NCI-H1092 (cell line): ENCODE measurements around the gene GTF2H3.

ENCODE experiments used
- DNase-seq: peaks from one replicate; lab custom pipeline; 2025; lab: John Stamatoyannopoulos, UW

GTF2H3 gene

DNA sequence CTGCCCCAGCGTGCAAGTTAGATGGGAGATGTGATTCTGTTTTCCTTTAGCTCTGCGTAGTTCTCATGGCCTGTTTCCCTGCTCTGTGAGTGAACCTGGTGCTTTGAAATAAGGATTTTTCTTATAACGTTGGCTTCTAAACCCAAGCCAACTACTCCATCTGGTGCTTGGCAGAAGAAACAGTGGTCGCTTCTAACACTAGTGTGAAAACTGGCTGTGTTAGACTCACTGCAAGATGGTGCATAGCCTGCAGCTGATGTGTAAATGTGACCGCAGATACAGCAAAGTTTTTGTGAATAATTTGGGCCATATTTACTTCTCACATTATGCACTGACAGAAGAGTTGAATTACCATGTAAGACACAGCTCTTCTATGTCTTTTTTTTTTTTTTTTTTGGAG, 12.2 kb downstream of the GTF2H3 start:
- DNase-seq = no peak

DNA sequence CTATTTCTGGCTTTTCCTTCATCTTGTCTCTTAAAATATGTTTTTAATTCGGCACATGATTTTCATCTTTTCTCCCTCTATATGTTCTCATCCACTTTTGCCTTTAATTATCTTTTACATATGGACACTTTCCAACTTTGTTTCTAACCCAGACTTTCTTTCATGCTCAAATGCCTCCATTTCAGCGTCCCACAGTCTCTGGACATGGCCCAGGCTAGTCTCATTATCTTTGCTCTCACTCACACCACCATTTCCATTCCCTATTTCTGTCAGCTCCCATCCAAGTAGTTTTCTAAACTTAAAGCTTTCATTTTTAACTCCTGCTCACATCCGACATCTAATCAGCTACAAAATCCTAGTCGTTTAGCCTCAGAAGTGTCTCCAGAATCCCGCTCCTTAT, 14.8 kb downstream of the GTF2H3 start:
- no peak for DNase-seq

DNA sequence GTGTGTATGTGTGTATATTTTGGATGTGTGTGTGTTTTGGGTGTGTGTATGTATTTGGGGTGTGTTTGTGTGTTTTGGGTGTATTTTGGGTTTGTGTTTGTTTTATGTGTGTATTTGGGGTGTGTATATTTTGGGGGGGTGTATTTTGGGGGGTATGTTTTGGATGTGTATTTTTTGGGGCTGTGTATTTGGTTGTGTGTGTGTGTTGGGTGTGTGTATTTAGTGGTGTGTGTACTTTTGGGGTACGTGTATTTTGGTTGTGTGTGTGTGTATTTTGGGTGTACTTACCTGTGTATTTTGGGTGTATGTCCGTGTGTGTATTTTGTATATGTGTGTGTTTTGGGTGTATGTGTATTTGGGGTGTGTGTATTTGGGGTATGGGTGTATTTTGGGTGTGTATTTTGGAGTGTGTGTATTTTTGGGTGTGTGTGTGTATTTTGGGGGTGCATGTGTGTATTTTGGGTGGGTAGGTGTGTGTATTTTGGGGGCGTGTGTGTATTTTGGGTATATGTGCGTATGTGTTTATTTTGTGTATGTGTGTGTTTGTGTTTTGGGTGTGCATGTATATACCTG, 20.6 kb downstream of the GTF2H3 start:
- no peak for DNase-seq

DNA sequence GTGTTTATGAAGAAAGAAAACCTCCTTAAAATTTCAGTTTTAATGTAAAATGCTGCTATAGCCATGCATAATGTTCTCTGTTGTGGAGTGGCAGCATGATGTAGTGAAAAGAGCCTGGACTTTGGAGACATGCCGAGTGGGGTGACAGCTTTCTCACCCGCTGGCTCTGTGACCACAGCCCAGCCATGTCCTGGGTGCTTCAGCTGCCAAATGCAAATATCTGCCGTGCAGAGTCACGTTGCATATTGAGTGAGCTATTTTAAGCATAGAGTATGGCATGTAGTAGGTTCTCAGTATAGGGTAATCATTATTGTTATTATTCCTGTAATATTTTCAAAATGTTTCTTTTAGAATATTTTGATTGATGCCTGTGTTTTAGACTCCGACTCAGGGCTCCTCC, 21.8 kb downstream of the GTF2H3 start:
- DNase-seq = no peak

DNA sequence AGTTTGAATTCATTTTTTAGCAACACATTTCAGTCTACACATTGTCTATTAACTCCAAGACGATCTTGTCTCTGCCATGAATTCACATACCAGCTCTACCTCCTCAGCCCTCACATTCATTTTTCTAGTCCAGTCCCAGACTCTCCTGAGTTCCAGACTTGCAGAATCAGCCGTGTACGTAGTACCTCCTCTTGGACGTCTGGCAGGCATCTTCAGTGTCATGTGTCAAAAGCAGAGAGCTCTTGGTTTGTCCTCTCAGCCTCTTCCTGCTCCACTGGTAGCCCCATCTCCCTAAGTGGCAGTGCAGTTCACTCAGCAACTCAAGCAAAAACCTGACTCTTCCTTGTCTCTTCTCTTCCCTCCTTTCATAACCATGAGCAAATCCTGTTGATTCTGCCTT, 22.8 kb downstream of the GTF2H3 start:
- no peak for DNase-seq

DNA sequence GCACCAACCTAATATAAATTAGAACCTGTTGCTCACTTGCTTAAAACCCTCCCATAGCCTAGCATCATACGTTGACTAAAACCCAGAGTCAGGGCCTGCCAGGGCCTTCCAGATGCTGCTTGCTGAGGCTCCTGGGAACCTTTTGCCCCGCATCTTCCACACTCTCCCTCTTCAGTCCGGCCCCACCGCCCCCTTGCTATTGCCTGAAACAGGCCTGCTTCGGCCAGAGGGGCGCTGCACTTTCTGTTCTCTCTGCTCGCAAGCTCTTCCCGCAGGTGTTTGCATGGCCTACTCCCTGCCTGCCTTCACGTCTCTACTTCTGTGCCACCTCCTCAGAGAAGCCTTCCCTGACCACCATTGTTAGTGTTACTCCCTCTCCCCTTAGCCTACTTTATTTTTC, 23.6 kb downstream of the GTF2H3 start:
- no peak for DNase-seq

DNA sequence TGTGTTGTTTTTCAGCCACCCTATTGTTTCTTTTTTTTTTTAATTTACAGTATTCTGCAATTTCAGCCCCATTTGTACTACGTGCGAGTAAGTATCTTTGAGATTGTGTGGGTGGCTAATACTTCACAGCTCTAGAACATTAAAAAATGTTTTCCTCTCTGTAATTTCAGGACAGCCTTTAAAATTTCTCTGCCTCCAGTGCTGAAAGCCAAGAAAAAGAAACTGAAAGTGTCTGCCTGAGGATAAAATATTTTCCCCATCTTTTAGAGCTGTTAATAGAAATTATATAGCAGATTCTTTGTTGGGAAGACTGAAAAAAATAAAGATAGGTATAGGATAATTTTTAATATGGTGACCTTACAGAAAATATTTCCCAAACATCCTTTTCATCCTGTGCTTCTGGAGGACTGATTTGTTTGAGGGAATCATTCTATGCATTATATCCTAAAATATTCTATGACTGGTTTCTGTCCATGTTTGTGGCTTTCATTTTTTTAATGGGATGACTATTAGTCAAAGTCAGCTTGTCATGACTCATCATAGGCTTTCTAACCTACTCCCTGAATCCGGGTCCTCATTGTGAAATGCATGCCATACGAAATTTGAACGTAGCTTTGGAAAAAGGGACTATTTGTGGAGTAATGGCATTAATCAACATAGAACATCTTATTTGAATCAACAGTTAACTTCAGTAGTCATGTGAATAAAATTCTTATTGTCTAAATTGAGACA, 26.5 kb downstream of the GTF2H3 start:
- DNase-seq = no peak

DNA sequence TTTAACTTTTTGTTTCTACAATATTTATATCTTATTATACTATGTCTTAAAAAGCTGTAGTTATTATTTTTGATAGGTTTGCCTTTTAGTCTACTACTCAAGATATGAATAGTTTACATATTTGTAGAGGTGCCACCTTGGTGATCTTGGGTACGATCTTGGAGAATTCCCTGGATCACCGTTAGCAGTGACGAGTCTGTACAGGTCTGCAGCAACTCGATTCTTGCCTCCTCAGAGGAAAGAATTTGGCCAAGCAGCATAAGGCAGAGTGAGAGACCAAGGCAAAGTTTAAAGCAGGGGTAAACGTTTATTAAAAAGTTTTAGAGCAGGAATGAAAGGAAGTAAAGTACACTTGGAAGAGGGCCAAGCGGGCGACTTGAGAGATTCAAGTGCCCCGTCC, 34.1 kb downstream of the GTF2H3 start:
- DNase-seq = no peak

DNA sequence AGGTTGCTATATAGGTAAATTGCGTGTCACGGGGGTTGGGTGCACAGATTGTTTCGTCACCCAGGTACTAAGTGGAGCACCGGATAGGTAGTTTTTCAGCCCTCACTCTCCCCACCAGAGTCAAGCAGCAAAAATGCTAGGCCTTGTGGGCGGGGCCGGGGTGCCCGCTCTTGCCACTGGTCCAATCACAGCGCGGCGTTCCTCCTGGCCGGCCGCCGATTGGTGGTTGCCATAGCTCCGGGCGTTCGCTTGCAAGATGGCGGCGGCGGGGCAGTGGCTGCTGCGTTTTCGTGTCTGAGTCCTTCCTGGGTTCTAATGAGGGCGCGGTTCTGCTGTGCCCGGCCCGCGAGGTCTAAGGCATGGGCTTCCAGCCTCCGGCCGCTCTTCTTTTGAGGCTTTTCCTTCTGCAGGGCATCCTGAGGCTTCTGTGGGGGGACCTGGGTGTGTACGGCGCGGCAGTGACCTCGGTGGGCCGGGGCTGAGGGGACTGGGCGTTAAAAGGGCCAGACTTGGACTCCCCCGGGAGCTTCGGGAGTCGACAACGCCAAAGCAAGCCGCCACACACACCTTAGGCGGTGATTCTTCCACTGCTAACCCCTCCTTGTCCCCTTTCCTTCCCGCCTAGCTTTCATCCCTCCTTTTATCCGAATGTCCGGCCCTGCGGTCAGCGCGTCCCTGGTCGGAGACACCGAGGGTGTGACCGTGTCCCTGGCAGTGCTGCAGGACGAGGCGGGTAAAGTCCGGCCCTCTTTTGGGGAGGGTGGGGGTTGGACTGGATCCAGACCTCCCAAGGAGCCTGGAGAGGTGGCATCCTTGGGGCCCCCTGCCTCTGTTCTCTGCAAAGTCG, 37.5 kb downstream of the GTF2H3 start, which contains the start of gene TCTN2:
Gene TCTN2, plus strand, starts transcription at position 232 of the 847 bp plus-strand sequence. Its CDS starts 128 bp downstream, at position 360.
- DNase-seq = peak; percentile 70

DNA sequence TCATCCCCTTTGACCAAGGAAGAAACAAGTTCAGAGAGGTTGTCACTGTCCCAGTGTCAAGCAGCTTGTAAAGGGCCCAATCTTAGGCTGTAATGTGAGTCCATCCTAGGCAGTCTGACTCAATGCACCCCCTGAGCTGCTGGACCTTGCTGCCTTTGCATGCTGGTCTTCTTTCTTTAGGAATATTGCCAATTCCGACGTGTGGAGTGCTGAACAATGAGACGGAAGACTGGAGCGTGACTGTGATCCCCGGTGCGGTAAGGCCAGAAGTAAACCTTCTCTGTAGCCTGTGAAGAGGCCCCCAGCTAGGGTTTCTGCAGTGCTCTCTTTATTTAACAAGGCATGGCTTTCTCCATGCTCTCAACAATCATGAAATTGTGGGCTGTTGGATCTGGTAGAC, 38.2 kb downstream of the GTF2H3 start:
- DNase-seq = no peak

DNA sequence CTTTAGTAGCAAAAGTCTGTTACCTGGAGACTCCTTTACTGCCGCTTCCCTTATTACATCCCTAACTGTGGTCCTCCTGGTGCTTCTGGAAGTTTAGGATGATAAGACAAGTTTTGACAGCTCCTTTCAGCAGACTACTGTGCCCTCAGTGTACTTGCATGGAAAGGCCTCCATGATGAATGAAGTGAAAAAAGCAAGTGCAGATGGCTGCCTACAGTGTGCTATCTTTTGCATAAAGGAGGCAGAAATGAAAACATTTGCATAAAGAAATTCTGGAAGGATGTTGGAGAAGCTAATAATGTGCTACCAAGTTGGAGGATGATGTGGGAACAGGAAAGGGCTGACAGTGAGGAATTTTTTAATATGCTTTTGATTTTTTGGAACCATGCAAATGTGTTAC, 41.8 kb downstream of the GTF2H3 start:
- DNase-seq = no peak

DNA sequence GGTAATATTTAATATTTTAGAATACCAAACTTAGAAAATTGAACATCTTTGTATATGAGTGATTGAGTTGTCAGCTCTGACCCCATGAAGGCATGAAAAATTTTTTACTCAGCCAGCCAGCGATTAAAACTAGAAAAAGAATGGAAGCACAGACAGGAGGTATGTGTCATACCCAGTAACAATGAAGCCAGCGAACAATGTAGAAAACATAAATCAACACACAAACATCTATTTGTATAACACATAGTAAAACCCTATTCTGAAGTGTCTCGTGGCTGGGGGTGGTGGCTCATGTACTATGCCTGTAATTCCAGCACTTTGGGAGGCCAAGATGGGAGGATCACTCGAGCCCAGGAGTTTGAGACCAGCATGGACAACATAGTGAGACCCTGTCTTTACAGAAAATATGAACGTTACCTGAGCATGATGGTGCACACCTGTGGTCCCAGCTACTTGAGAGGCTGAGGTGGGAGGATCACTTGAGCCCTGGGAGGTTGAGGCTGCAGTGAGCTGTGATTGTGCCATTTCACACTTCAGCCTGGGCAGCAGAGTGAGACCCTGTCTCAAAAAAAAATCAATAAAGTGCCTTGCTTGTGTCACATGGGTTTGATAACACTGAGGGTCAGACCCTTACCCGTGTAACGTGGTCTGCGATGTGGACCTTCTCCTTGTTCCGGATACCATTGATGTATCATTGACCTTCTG, 43.1 kb downstream of the GTF2H3 start:
- DNase-seq = no peak

DNA sequence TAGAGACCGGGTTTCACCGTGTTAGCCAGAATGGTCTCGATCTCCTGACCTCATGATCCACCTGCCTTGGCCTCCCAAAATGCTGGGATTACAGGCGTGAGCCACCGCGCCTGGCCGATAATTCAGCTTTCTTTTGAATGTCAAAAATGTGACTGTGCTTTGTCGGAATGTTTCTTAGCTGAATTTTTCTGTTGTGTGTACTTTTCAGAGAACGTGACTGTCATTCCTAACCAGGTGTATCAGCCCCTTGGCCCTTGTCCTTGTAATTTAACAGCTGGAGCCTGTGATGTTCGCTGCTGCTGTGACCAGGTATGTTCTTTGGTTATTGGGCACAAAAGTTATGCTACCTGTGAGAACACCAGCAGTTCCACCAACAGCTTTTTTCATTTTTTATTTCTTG, 45.4 kb downstream of the GTF2H3 start:
- no peak for DNase-seq

DNA sequence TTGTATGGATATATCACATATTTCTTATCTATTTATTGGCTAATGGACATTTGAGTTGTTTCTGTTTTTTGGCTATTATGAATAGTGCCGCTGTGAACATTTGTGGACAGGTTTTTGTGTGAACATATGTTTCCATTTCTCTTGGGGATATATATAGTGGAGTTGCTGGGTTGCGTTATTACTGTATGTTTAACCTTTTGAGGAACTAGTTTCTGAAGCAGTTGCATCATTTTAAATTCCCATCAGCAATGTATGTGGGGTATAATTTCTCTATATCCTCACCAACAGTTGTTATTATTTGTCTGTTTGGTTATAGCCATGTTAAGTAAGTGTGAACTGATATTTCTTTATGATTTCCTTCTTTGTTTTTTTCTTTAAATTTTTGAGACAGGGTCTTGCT, 48.0 kb downstream of the GTF2H3 start:
- DNase-seq = no peak

DNA sequence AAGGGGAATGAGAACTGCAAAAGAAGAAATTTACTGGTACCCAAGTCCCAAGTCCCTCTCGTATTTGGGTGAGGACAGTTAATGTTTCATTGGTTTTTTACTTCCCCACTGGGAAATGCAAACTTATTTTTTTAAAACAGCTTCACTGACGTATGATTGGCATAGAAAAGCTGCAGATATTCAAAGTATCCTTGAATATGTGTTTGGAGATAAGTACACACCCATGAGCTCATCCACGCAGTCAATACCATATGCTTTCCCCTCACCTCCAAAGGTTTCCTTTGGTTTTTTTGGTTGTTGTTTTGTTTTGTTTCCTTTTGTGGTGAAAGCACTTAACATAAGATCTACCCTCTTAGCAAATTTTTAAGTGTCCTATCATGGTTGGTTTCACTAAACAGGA, 50.3 kb downstream of the GTF2H3 start:
- no peak for DNase-seq

DNA sequence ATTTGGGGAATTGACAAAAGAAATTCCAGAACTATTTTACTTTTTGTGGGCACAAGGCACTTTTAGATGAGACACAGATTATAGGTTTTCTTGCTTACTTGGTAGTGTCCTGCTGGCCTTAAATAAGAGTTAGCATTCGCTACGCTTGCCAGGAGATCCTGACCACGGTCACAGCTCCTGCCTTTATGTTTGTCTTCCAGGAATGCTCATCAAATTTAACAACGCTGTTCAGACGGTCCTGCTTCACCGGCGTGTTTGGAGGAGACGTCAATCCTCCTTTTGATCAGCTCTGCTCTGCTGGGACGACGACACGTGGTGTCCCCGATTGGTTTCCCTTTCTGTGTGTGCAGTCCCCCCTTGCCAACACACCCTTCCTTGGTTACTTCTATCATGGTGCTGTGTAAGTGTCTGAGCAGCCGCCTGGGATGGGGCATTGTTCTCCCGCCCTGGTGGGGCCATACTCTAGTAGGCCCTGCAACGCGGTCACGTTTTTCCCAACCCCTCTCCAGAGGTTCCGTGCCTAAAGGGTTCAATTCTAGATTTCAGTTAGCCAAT, 53.1 kb downstream of the GTF2H3 start:
- no peak for DNase-seq

DNA sequence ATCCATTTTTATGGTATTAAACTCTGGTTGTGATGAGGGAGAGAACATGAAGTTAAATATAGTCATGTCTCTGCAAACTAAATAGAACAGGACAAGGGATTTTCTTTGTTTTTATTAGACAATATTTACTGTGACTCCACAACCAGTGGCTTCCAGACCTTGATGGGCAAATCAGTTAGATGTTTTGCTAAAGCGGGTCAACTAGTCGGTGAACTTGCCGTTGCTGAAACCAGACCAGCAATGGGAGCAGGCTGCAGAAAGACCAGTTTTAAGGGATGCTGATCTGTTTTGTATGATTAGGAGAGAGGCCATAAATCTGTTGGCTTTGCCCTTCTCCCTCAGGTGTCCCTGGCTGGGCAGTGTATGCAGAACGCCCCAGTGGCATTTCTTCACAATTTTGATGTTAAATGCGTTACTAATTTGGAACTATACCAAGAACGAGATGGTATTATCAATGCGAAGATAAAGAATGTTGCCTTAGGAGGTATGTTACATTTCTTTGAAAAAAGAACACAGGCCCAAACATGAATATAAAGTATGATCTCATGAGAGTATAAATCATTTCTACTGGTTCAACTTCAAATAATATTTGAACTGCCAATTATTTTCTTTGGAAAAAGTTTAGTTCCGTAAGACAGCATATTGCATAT, 56.7 kb downstream of the GTF2H3 start:
- DNase-seq = no peak

DNA sequence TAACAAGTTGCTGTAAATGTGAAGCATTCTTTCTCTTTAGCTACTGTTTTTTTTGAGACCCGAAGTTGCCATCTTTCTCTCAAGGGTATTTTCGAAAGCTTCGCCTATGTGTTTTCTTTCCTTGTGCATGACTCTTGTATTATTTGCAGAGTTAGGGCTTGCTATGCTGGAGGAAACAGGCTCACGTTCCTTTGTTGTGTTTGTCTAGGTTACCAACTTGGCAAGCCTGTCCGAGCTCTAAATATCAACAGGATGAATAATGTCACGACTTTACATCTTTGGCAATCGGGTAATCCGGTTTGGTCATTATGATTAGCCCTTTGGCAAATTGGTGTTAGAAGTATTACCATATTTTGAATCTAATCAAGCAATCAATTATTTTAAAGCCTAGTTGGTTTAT, 62.6 kb downstream of the GTF2H3 start:
- peak; percentile 13 for DNase-seq

DNA sequence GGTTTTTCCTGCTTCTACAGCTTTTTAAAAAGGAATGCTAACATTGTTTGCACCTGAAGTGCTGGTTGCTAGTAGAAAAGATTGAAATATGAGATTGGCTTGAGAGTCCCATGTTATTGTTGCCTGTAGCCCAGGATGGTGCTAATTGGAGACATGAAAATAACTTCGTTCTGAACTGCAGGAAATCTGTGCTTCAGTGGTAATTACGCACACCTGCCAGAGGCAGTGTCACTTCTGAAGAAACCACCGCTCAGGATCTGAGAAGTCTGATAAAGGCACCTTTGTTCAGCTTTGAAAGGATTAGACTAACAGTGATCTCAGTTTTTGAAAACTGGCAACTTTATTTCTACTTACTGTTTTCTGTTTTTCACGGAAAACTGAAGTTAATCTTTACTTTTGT, 63.0 kb downstream of the GTF2H3 start:
- peak; percentile 7 for DNase-seq

DNA sequence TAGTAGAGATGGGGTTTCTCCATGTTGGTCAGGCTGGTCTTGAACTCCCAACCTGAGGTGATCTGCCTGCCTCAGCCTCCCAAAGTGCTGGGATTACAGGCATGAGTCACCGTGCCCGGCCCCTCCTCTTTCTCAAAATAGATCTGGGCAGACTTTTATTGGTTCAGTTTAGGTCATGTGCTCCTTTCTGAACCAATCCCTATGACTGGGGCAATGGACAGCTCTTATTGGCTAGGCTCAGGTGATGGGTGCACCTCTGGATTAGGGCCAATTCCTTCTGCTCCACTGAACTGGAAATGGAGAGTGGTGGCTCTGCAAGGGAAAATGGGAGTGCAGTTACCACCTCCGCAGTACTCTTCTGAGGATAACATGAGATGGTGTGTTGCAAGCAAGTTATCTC, 72.3 kb downstream of the GTF2H3 start:
- no peak for DNase-seq

DNA sequence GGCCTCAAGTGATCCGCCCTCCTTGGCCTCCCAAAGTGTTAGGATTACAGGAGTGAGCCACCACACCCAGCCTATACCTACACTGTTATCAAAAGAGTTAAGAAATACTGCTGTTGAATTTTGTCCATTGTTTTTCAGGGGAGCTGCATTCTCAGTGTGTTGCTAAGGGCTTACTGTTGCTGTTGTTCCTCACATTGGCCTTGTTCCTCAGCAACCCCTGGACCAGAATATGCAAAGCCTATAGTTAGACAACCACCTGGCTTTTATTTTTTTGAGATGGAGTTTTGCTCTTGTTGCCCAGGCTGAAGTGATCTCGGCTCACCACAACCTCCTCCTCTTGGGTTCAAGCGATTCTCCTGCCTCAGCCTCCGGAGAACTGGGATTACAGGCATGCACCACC, 73.8 kb downstream of the GTF2H3 start:
- no peak for DNase-seq
